ENCODE measurements around the gene KIAA0513. TPM values are rescaled to one million over a fixed set of nuclear protein-coding genes. Genes with fewer than 3 reads are reported as not detected.

The KIAA0513 gene
- total RNA-seq, 1 experiment from 2014 or later: 6.6 TPM

GRCh38 chr16:85136213-85136701 lies 108.7 kb downstream of the KIAA0513 start:
- Histone ChIP-seq H3K9ac (ENCODE audit: low read length) (no peak overlapping the region), H2AFZ (ENCODE audit: low read depth, low read length, poor library complexity, severe bottlenecking) (no peak overlapping the region), H3K4me3 (replicated peaks in 1 of 2; ENCODE audit: low read depth in 1 of 2, low read length in 2 of 2) (no peak overlapping the region), H3K4me1 (ENCODE audit: control insufficient read depth in 1 of 2, insufficient read depth in 2 of 2, low read length in 2 of 2) (no peaks in the 10 kb centered on the region), H3K27ac (ENCODE audit: low read depth, low read length) (no peak overlapping the region), H3K9me3 (ENCODE audit: control insufficient read depth in 1 of 2, insufficient read depth in 1 of 2, low read depth in 1 of 2, low read length in 2 of 2) (no peaks in the 10 kb centered on the region), H4K20me1 (ENCODE audit: insufficient read depth) (no peaks in the 10 kb centered on the region), H3K79me2 (ENCODE audit: insufficient read depth, low read length) (no peaks in the 10 kb centered on the region), H3K27me3 (ENCODE audit: insufficient read depth, low read length) (no peaks in the 10 kb centered on the region), H3K9me2 (ENCODE audit: insufficient read depth) (no peaks in the 10 kb centered on the region), H3K4me2 (ENCODE audit: low read length) (no peak overlapping the region), H3K36me3 (ENCODE audit: control insufficient read depth in 1 of 2, insufficient read depth in 2 of 2, low read length in 2 of 2) (no peaks in the 10 kb centered on the region)
- ChIA-PET POLR2A (no interaction called here), RAD21 (ENCODE audit: low non-redundant PET in 1 of 2, low total read pairs in 2 of 2, uncharacterized antibody in 2 of 2, unreplicated experiment in 2 of 2) (no interaction called here), CTCF (no interaction called here)
- intact Hi-C loops (cut with micrococcal nuclease): no loop called here
- BruUV-seq (replicated peaks): no TSS peak
- no peak for ATAC-seq
- DNase-seq (ENCODE audit: low read depth, low spot score): no peak
- no peak for TF ChIP-seq CEBPB (IDR thresholded peaks at IDR 0.05; ENCODE audit: low read depth)
- TF ChIP-seq YY1 (IDR thresholded peaks at IDR 0.05; ENCODE audit: extremely low read depth, insufficient replicate concordance, low read depth, low read length): no peak
- no peak for TF ChIP-seq EZH2 (IDR thresholded peaks at IDR 0.05)
- TF ChIP-seq ZBTB33 (IDR thresholded peaks at IDR 0.05; ENCODE audit: extremely low read depth, insufficient replicate concordance, low read length): no peak
- no peak for TF ChIP-seq POLR2A (IDR thresholded peaks at IDR 0.05; ENCODE audit: borderline replicate concordance, extremely low read depth, insufficient read depth, insufficient read length)
- TF ChIP-seq FOSL1 (IDR thresholded peaks at IDR 0.05; ENCODE audit: low read depth): no peak

DNA sequence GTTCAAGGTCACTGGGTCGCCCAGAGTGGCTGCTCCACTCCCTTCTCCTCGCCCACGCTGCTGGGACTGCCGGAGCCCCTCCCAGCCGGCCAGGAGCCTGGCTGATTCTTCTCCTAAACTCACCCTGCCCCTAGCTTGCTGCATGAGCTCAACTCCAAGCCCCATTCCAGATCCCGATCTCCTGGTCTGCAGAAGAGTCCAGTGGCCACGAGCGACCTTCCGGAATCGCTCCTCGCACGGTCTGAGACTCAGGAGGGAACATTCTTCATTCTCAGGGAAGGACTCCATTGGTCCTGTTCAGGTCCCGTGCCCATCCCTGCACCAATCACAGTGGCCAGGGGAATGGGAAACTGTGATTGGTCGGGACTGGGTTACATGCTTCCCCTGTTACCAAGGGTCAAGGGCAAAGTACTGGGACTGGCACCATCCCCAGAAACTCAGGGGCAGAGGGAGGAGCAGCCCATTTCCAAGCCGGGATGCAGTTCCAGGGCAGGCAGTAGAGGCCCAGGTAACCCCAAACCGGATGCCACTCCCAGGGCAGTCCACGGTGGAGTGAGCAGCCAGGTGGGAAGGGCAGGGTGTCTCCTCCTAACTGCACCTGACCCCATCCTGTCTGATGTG lies 109.2 kb downstream of the KIAA0513 start:
- ChIA-PET POLR2A (no interaction called here), RAD21 (ENCODE audit: low non-redundant PET in 1 of 2, low total read pairs in 2 of 2, uncharacterized antibody in 2 of 2, unreplicated experiment in 2 of 2) (no interaction called here), CTCF (no interaction called here)
- H3K9ac ChIP-seq (ENCODE audit: low read length): no peak overlapping the region
- no peak overlapping the region for H3K4me2 ChIP-seq (ENCODE audit: low read length)
- no peaks in the 10 kb centered on the region for H3K9me3 ChIP-seq (ENCODE audit: control insufficient read depth in 1 of 2, insufficient read depth in 1 of 2, low read depth in 1 of 2, low read length in 2 of 2)
- no peaks in the 10 kb centered on the region for H3K36me3 ChIP-seq (ENCODE audit: control insufficient read depth in 1 of 2, insufficient read depth in 2 of 2, low read length in 2 of 2)
- H3K9me2 ChIP-seq (ENCODE audit: insufficient read depth): no peaks in the 10 kb centered on the region
- BruUV-seq (replicated peaks): no TSS peak
- H4K20me1 ChIP-seq (ENCODE audit: insufficient read depth): no peaks in the 10 kb centered on the region
- ATAC-seq (peak; percentile 67), DNase-seq (ENCODE audit: low read depth, low spot score) (no peak)
- intact Hi-C loops (cut with micrococcal nuclease): no loop called here
- H3K27ac ChIP-seq (ENCODE audit: low read depth, low read length): no peak overlapping the region
- no peaks in the 10 kb centered on the region for H3K27me3 ChIP-seq (ENCODE audit: insufficient read depth, low read length)
- no peak overlapping the region for H3K4me3 ChIP-seq (replicated peaks in 1 of 2; ENCODE audit: low read depth in 1 of 2, low read length in 2 of 2)
- no peaks in the 10 kb centered on the region for H3K79me2 ChIP-seq (ENCODE audit: insufficient read depth, low read length)
- H2AFZ ChIP-seq (ENCODE audit: low read depth, low read length, poor library complexity, severe bottlenecking): no peak overlapping the region
- no peaks in the 10 kb centered on the region for H3K4me1 ChIP-seq (ENCODE audit: control insufficient read depth in 1 of 2, insufficient read depth in 2 of 2, low read length in 2 of 2)
- TF ChIP-seq CEBPB (IDR thresholded peaks at IDR 0.05; ENCODE audit: low read depth) (no peak), SRF (IDR thresholded peaks at IDR 0.05; ENCODE audit: low read depth) (no peak), EZH2phosphoT487 (IDR thresholded peaks at IDR 0.05; ENCODE audit: borderline replicate concordance) (no peak), POLR2A (IDR thresholded peaks at IDR 0.05; ENCODE audit: borderline replicate concordance, extremely low read depth, insufficient read depth, insufficient read length) (no peak), EGR1 (IDR thresholded peaks at IDR 0.05; ENCODE audit: low read depth) (no peak), SIN3A (IDR thresholded peaks at IDR 0.05; ENCODE audit: low read depth) (no peak), CTCF (IDR thresholded peaks at IDR 0.05 in 2 of 3, conservative IDR thresholded peaks at IDR 0.05 in 1 of 3; ENCODE audit: borderline replicate concordance in 1 of 3, insufficient read depth in 1 of 3, low read depth in 2 of 3, low read length in 2 of 3) (no peak), ZBTB33 (IDR thresholded peaks at IDR 0.05; ENCODE audit: extremely low read depth, insufficient replicate concordance, low read length) (no peak), ELF1 (IDR thresholded peaks at IDR 0.05; ENCODE audit: borderline replicate concordance, low read depth) (no peak), FOSL1 (IDR thresholded peaks at IDR 0.05; ENCODE audit: low read depth) (no peak)
- TF ChIP-seq, protein P1, sequence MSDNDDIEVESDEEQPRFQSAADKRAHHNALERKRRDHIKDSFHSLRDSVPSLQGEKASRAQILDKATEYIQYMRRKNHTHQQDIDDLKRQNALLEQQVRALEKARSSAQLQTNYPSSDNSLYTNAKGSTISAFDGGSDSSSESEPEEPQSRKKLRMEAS (IDR thresholded peaks at IDR 0.05): no peak
